KMS-11 (cell line): Measurements from ENCODE around the gene SRA1.
"Not testable (repeated sequence)": the region's sequence is repeated elsewhere in the genome, so short reads cannot be mapped to it uniquely, and the experiment has no call there.

Experiments used
- H2AFZ ChIP-seq: fragments of 200-600 bp; sonication (generic); 2 replicates; pipeline ENCODE4 v1.6.1; 2016; ENCODE audit warnings: antibody characterized with exemption, mixed run types, low read depth
- H3K27ac ChIP-seq: fragments of 200-600 bp; sonication (generic); 2 replicates; pipeline ENCODE4 v1.6.1; 2016; ENCODE audit warnings: mild to moderate bottlenecking, mixed run types
- H3K27me3 ChIP-seq: fragments of 200-600 bp; sonication (generic); 2 replicates; pipeline ENCODE4 v1.6.1; 2017; ENCODE audit warnings: mild to moderate bottlenecking, low read depth, mixed run types, moderate library complexity; ENCODE audit not compliant: insufficient read depth
- H3K36me3 ChIP-seq: fragments of 200-600 bp; sonication (generic); 2 replicates; pipeline ENCODE4 v1.6.1; 2017; ENCODE audit warnings: mild to moderate bottlenecking, mixed run types; ENCODE audit not compliant: insufficient read depth
- H3K4me1 ChIP-seq: fragments of 200-600 bp; sonication (generic); 2 replicates; pipeline ENCODE4 v1.6.1; 2016; ENCODE audit warnings: mild to moderate bottlenecking, low read depth, mixed run types; ENCODE audit not compliant: poor library complexity, severe bottlenecking
- H3K4me2 ChIP-seq: fragments of 200-600 bp; sonication (generic); 2 replicates; pipeline ENCODE4 v1.7.0; 2016; ENCODE audit warnings: mild to moderate bottlenecking, mixed run types
- H3K4me3 ChIP-seq: fragments of 200-600 bp; sonication (generic); IDR thresholded peaks from 2 replicates; pipeline ENCODE4 v1.6.1; 2017; ENCODE audit warnings: low read depth, low read length, mixed read lengths; ENCODE audit not compliant: insufficient read depth
- H3K79me2 ChIP-seq: fragments of 200-600 bp; sonication (generic); 2 replicates; pipeline ENCODE4 v1.6.1; 2016; ENCODE audit warnings: low read depth, mixed run types; ENCODE audit not compliant: insufficient read depth
- H3K9ac ChIP-seq: fragments of 200-600 bp; sonication (generic); 2 replicates; pipeline ENCODE4 v1.6.1; 2016; ENCODE audit warnings: mild to moderate bottlenecking, mixed run types
- H4K20me1 ChIP-seq: fragments of 200-600 bp; sonication (generic); 2 replicates; pipeline ENCODE4 v1.6.1; 2016; ENCODE audit warnings: mild to moderate bottlenecking, mixed run types; ENCODE audit not compliant: insufficient read depth
- CTCF ChIP-seq: fragments of 200-600 bp; sonication (generic); conservative IDR thresholded peaks from 2 replicates; pipeline ENCODE4 v1.6.1; 2017; ENCODE audit warnings: low read depth, mild to moderate bottlenecking, antibody characterized with exemption, low read length, moderate library complexity, mixed read lengths

SRA1 gene

GRCh38 chr5:140595538-140596300 is 38.4 kb upstream of the SRA1 start:
- TF ChIP-seq CTCF: no peak
- H3K79me2 ChIP-seq: no peaks in the 10 kb centered on the region
- H3K27ac ChIP-seq: no peak overlapping the region
- H3K9ac ChIP-seq: no peak overlapping the region
- H2AFZ ChIP-seq: no peak overlapping the region
- no peaks in the 10 kb centered on the region for H3K36me3 ChIP-seq
- H3K4me1 ChIP-seq: peaks cover 13% of the 10 kb centered on the region
- H3K4me2 ChIP-seq: no peak overlapping the region; the same call in 1 of the 2 replicates
- H4K20me1 ChIP-seq: no peaks in the 10 kb centered on the region
- H3K27me3 ChIP-seq: no peaks in the 10 kb centered on the region
- H3K4me3 ChIP-seq: no peak overlapping the region

GRCh38 chr5:140594169-140594568 is 36.9 kb upstream of the SRA1 start:
- Histone ChIP-seq H3K27ac (no peak overlapping the region), H3K9ac (no peak overlapping the region), H3K36me3 (no peaks in the 10 kb centered on the region), H3K4me2 (no peak overlapping the region), H3K79me2 (no peaks in the 10 kb centered on the region), H3K27me3 (no peaks in the 10 kb centered on the region), H3K4me3 (no peak overlapping the region), H4K20me1 (no peaks in the 10 kb centered on the region), H3K4me1 (peaks cover 14% of the 10 kb centered on the region), H2AFZ (no peak overlapping the region)
- TF ChIP-seq CTCF: no peak

- H3K4me2 ChIP-seq, H3K4me3 ChIP-seq: not testable (repeated sequence)
Measured at GRCh38 chr5:140593070-140593469, 35.8 kb upstream of the SRA1 start.

GRCh38 chr5:140591747-140592372 is 34.6 kb upstream of the SRA1 start:
- peaks cover 21% of the 10 kb centered on the region for H3K4me1 ChIP-seq
- no peaks in the 10 kb centered on the region for H3K36me3 ChIP-seq
- no peaks in the 10 kb centered on the region for H4K20me1 ChIP-seq
- no peaks in the 10 kb centered on the region for H3K27me3 ChIP-seq
- H2AFZ ChIP-seq: no peak overlapping the region
- H3K79me2 ChIP-seq: no peaks in the 10 kb centered on the region
- no peak overlapping the region for H3K27ac ChIP-seq
- no peak for TF ChIP-seq CTCF
- H3K4me3 ChIP-seq: no peak overlapping the region
- H3K9ac ChIP-seq: no peak overlapping the region
- no peak overlapping the region for H3K4me2 ChIP-seq

More at GRCh38 chr5:140593070-140593469, 35.8 kb upstream of the SRA1 start:
- H3K9ac ChIP-seq, H2AFZ ChIP-seq, H3K27me3 ChIP-seq, H3K27ac ChIP-seq, H3K79me2 ChIP-seq, H4K20me1 ChIP-seq, H3K36me3 ChIP-seq: not testable (repeated sequence)
- H3K4me1 ChIP-seq: peaks cover 21% of the 10 kb centered on the region

- H3K4me2 ChIP-seq: no peak overlapping the region
- no peak overlapping the region for H3K27ac ChIP-seq
- H3K9ac ChIP-seq: no peak overlapping the region
- peaks cover 18% of the 10 kb centered on the region for H3K4me1 ChIP-seq
- no peak overlapping the region for H3K4me3 ChIP-seq
- H4K20me1 ChIP-seq: no peaks in the 10 kb centered on the region
- no peak overlapping the region for H2AFZ ChIP-seq
- H3K27me3 ChIP-seq: no peaks in the 10 kb centered on the region
- no peak for TF ChIP-seq CTCF
- no peaks in the 10 kb centered on the region for H3K79me2 ChIP-seq
- no peaks in the 10 kb centered on the region for H3K36me3 ChIP-seq
Measured at GRCh38 chr5:140590861-140591260, 33.6 kb upstream of the SRA1 start.
